NCI-H2171 treated with DMSO at 0.1 percent for 48 hours (cell line): Measurements from ENCODE around the gene LRWD1.
"Not testable (repeated sequence)": the region's sequence is repeated elsewhere in the genome, so short reads cannot be mapped to it uniquely, and the experiment has no call there.

Source experiments
- DNase-seq: peaks from one replicate; lab custom pipeline; 2025; lab: John Stamatoyannopoulos, UW

LRWD1 gene

GRCh38 chr7:102468478-102469350 lies 3.9 kb downstream of the LRWD1 start:
- no peak for DNase-seq

GRCh38 chr7:102469351-102469971 lies 4.7 kb downstream of the LRWD1 start:
- no peak for DNase-seq

GRCh38 chr7:102469972-102470825 lies 5.4 kb downstream of the LRWD1 start:
- DNase-seq = no peak

- no peak for DNase-seq
Measured at GRCh38 chr7:102471791-102472125, 7.0 kb downstream of the LRWD1 start.

- no peak for DNase-seq
Measured at GRCh38 chr7:102472126-102473041, 7.6 kb downstream of the LRWD1 start.

- DNase-seq = no peak
Measured at GRCh38 chr7:102473271-102473991, 8.6 kb downstream of the LRWD1 start.

GRCh38 chr7:102474116-102474515 lies 9.3 kb downstream of the LRWD1 start:
- DNase-seq = not testable (repeated sequence)

GRCh38 chr7:102474736-102475435 lies 10.1 kb downstream of the LRWD1 start:
- DNase-seq = not testable (repeated sequence)

GRCh38 chr7:102478314-102479208 lies 13.8 kb downstream of the LRWD1 start, which contains the start of gene POLR2J:
TSS of gene POLR2J (minus strand) at chr7:102478922. CDS start at chr7:102478860, 62 bp downstream.
- DNase-seq = not testable (repeated sequence)

- DNase-seq = not testable (repeated sequence)
Measured at GRCh38 chr7:102479209-102479584, 14.4 kb downstream of the LRWD1 start.

- DNase-seq = not testable (repeated sequence)
Measured at GRCh38 chr7:102479982-102480637, 15.3 kb downstream of the LRWD1 start.

- DNase-seq = not testable (repeated sequence)
Measured at GRCh38 chr7:102481962-102482361, 17.2 kb downstream of the LRWD1 start.

- not testable (repeated sequence) for DNase-seq
Measured at GRCh38 chr7:102484317-102484716, 19.5 kb downstream of the LRWD1 start.

- DNase-seq = not testable (repeated sequence)
Measured at GRCh38 chr7:102490529-102491075, 25.8 kb downstream of the LRWD1 start.

- DNase-seq = not testable (repeated sequence)
Measured at GRCh38 chr7:102493220-102493935, 28.6 kb downstream of the LRWD1 start.

- DNase-seq = not testable (repeated sequence)
Measured at GRCh38 chr7:102494026-102494425, 29.2 kb downstream of the LRWD1 start.

- not testable (repeated sequence) for DNase-seq
Measured at GRCh38 chr7:102494473-102495149, 29.8 kb downstream of the LRWD1 start.
